Measurements from ENCODE around the gene CHCHD3.

- TF ChIP-seq CTCF (conservative IDR thresholded peaks at IDR 0.05 in 1 of 2, IDR thresholded peaks at IDR 0.05 in 1 of 2; ENCODE audit: low read depth in 1 of 2, low read length in 2 of 2) (no peak), EZH2 (IDR thresholded peaks at IDR 0.05; ENCODE audit: low read length, missing control alignments) (no peak)
These were observed 243.6 kb downstream of the CHCHD3 start for GRCh38 chr7:132838313-132838712.
